Calu3 (cell line): ENCODE measurements around the gene TBC1D23. TPM values are rescaled to one million over a fixed set of nuclear protein-coding genes. Genes with fewer than 3 reads are reported as not detected.
"Not testable (repeated sequence)": the region's sequence is repeated elsewhere in the genome, so short reads cannot be mapped to it uniquely, and the experiment has no call there.

ENCODE experiments used
- BruUV-seq: library from RNA; stranded (reverse); fragments of 400-500 nt; replicated peaks from 2 replicates; lab custom pipeline; 2021; lab: Mats Ljungman, UMichigan
- CTCF ChIA-PET: fragments of 300-600 bp; sonication (Branson Sonifier 250); formaldehyde crosslinking; loops from one replicate; lab custom pipeline; 2022; ENCODE audit warnings: antibody characterized with exemption; lab: Charles Lee
- DNase-seq: peaks from one replicate; pipeline ENCODE4 v3.0.0; 2022
- H3K27ac Mint-ChIP-seq: one replicate; pipeline ENCODE4 v1.8.0; 2022; ENCODE audit warnings: mixed read lengths; ENCODE audit not compliant: unreplicated experiment
- H3K27me3 Mint-ChIP-seq: one replicate; pipeline ENCODE4 v1.8.0; 2022; ENCODE audit warnings: mixed read lengths; ENCODE audit not compliant: unreplicated experiment
- H3K36me3 Mint-ChIP-seq: one replicate; pipeline ENCODE4 v1.8.0; 2022; ENCODE audit warnings: mild to moderate bottlenecking, moderate library complexity, mixed read lengths; ENCODE audit not compliant: insufficient read depth, unreplicated experiment
- H3K4me1 Mint-ChIP-seq: one replicate; pipeline ENCODE4 v1.8.0; 2022; ENCODE audit warnings: mild to moderate bottlenecking, low read depth, mixed read lengths; ENCODE audit not compliant: unreplicated experiment
- H3K4me3 Mint-ChIP-seq: one replicate; pipeline ENCODE4 v1.8.0; 2022; ENCODE audit warnings: mild to moderate bottlenecking, low read depth, moderate library complexity, mixed read lengths; ENCODE audit not compliant: unreplicated experiment
- H3K9me3 Mint-ChIP-seq: one replicate; pipeline ENCODE4 v1.8.0; 2022; ENCODE audit warnings: low read depth, mixed read lengths; ENCODE audit not compliant: unreplicated experiment
- intact Hi-C: fragments of 100-400 bp; cut with micrococcal nuclease; formaldehyde crosslinking; loops from one replicate; pipeline ENCODE4 v1.10.0; 2022; ENCODE audit not compliant: unreplicated experiment
- total RNA-seq: library from RNA; stranded (reverse); gene quantifications from 2 replicates; pipeline ENCODE4 v1.2.3, GENCODE V29; 2022
- TF ChIP-seq, protein P1 (sequence below): fragments of 200-600 bp; IDR thresholded peaks from one replicate; pipeline ENCODE4 v1.8.0; 2022; ENCODE audit warnings: antibody characterized with exemption; ENCODE audit not compliant: unreplicated experiment

The TBC1D23 gene
- total RNA-seq, 1 experiment from 2014 or later: 26.1 TPM

DNA sequence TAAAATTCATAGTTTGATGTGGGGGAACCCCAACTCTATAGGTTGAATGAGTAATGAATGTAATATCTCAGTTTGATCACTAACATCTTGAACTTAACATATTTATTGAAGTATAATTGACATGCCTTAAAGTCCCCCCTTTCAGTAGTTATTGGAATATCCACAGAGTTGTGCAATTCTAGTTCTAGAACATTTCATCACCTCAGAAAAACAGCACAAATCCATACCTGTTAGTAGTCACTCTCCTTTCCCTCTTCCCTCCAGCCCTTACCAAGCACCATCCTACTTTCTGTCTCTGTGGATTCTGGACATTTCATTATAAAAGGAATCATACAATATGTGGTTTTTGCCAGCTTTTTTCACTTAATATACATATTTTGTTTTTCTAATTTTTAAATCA is 65.0 kb downstream of the TBC1D23 start:
- Mint-ChIP-seq H3K4me3 (no peak overlapping the region), H3K9me3 (peaks cover 2% of the 10 kb centered on the region), H3K27me3 (no peaks in the 10 kb centered on the region), H3K36me3 (no peaks in the 10 kb centered on the region), H3K27ac (no peak overlapping the region), H3K4me1 (no peaks in the 10 kb centered on the region)
- no TSS peak for BruUV-seq
- CTCF ChIA-PET: no interaction called here
- TF ChIP-seq, protein P1, sequence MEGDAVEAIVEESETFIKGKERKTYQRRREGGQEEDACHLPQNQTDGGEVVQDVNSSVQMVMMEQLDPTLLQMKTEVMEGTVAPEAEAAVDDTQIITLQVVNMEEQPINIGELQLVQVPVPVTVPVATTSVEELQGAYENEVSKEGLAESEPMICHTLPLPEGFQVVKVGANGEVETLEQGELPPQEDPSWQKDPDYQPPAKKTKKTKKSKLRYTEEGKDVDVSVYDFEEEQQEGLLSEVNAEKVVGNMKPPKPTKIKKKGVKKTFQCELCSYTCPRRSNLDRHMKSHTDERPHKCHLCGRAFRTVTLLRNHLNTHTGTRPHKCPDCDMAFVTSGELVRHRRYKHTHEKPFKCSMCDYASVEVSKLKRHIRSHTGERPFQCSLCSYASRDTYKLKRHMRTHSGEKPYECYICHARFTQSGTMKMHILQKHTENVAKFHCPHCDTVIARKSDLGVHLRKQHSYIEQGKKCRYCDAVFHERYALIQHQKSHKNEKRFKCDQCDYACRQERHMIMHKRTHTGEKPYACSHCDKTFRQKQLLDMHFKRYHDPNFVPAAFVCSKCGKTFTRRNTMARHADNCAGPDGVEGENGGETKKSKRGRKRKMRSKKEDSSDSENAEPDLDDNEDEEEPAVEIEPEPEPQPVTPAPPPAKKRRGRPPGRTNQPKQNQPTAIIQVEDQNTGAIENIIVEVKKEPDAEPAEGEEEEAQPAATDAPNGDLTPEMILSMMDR: no peak
- intact Hi-C loops: no loop called here
- no peak for DNase-seq

DNA sequence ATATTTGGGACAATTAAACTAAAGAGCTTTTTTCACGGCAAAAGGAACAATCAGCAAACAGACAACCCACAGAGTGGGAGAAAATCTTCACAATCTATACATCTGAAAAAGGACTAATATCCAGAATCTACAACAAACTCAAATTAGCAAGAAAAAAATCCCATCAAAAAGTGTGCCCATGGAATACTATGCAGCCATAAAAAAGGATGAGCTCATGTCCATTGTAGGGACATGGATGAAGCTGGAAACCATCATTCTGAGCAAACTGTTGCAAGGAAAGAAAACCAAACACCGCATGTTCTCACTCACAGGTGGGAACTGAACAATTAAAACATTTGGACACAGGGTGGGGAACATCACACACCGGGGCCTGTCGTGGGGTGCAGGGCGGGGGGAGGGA is 66.6 kb downstream of the TBC1D23 start:
- BruUV-seq, H3K27ac Mint-ChIP-seq, H3K4me3 Mint-ChIP-seq, H3K4me1 Mint-ChIP-seq, H3K9me3 Mint-ChIP-seq, intact Hi-C loops, H3K27me3 Mint-ChIP-seq, H3K36me3 Mint-ChIP-seq, DNase-seq: not testable (repeated sequence)
- CTCF ChIA-PET: interaction anchor here (0.7 kb wide), 1 partner anchor 1636 kb away, joined by 3 read pairs; no protein-coding TSS in a partner anchor

DNA sequence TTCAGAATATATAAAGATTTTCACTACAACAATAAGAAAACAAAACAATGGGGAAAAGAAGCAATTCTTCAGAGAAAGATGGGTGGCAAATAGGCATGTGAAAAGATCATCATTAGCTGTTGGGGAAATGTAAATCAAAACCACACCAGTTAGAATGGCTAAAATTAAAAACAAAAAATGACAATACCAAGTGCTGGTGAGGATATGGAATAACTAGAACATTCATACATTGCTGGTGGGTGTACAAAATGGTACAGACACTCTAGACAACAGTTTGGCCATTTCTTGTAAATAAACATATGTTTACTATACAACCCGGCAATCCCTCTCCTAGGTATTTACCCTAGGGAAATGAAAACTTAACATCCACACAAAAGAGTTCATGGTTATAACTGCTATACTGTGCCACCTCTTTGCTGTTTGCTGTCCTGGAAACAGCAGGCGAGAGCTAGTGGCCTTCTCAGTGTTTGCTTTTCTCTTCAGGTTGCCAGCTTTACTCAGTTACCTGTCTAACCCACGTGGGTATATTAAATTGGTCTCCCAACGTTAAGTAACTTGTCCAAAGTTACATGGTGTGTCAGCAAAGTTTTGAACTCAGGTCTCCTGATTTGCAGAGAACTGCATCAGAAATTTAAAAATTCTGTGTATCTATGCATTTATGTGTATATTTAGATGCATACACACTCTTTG is 69.2 kb downstream of the TBC1D23 start:
- TF ChIP-seq, protein P1: no peak
- Mint-ChIP-seq H3K27ac (no peak overlapping the region), H3K4me1 (peaks cover 11% of the 10 kb centered on the region), H3K9me3 (peaks cover 2% of the 10 kb centered on the region), H3K27me3 (no peaks in the 10 kb centered on the region), H3K36me3 (peaks cover 2% of the 10 kb centered on the region), H3K4me3 (no peak overlapping the region)
- intact Hi-C loops: no loop called here
- CTCF ChIA-PET: no interaction called here
- DNase-seq: no peak
- BruUV-seq: no TSS peak

DNA sequence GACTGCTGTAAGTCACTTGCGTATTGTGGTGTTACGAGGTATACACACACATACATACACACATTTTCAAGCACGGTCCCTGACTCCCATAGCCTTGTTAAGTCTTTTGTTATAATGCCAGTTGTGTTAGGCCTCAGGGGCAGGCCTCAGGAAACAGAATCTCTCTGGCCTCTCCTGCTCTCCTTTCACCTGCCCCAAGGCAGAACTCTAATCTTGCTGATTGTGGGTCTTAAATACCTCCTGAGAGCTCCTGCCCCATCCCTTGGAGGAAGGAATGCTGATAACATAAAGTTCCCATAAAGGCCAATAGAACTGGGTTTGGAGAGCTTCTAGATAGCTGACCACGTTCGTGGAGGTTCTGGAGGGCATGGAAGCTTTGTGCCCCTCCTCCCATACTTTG is 69.9 kb downstream of the TBC1D23 start:
- no peak overlapping the region for H3K4me3 Mint-ChIP-seq
- no TSS peak for BruUV-seq
- H3K27ac Mint-ChIP-seq: no peak overlapping the region
- no peaks in the 10 kb centered on the region for H3K27me3 Mint-ChIP-seq
- H3K4me1 Mint-ChIP-seq: peaks cover 17% of the 10 kb centered on the region
- DNase-seq: no peak
- TF ChIP-seq, protein P1: no peak
- peaks cover 2% of the 10 kb centered on the region for H3K9me3 Mint-ChIP-seq
- intact Hi-C loops: no loop called here
- H3K36me3 Mint-ChIP-seq: peaks cover 8% of the 10 kb centered on the region
- CTCF ChIA-PET: no interaction called here

DNA sequence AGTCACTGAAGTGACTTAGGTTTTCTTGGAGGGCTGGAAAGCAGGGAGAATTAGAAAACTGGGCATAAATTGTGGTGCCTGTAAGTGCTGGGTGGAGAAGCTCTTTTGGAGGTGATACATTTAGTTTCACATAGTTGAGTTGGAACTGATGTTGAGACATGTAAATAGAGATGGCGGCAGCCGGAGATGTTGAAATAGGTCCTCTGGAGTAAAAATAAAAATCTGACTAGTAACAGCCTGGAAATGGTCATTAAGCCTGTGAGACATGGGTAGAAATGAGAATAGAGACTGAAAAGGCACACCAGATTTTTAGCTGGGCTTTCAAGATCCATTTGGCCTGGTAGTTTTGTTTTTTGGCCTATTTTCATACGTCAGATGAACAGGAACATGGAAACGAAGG is 70.9 kb downstream of the TBC1D23 start:
- H3K27me3 Mint-ChIP-seq: no peaks in the 10 kb centered on the region
- H3K4me1 Mint-ChIP-seq: peaks cover 26% of the 10 kb centered on the region
- DNase-seq: no peak
- no TSS peak for BruUV-seq
- H3K27ac Mint-ChIP-seq: peak overlapping the region; percentile 67
- CTCF ChIA-PET: no interaction called here
- H3K9me3 Mint-ChIP-seq: peaks cover 2% of the 10 kb centered on the region
- H3K4me3 Mint-ChIP-seq: no peak overlapping the region
- TF ChIP-seq, protein P1: no peak
- peaks cover 8% of the 10 kb centered on the region for H3K36me3 Mint-ChIP-seq
- intact Hi-C loops: no loop called here
